Panc1 (cell line): ENCODE measurements around the gene CFLAR. TPM values are rescaled to one million over a fixed set of nuclear protein-coding genes. Genes with fewer than 3 reads are reported as not detected.
A peak's percentile ranks its signal among the peaks of the same experiment; 100 is the strongest.

Source experiments
- ATAC-seq: fragments of 200-7000 bp; cut with Tn5 transposase; 2 replicates; pipeline ENCODE4 v1.9.1; 2020; ENCODE audit warnings: mild to moderate bottlenecking, moderate library complexity
- BruUV-seq: library from RNA; stranded (reverse); fragments of 400-500 nt; replicated peaks from 2 replicates; lab custom pipeline; 2021; lab: Mats Ljungman, UMichigan
- CTCF ChIA-PET: fragments of 300-600 bp; sonication (Branson Sonifier 250); formaldehyde crosslinking; loops from one replicate; lab custom pipeline; 2022; ENCODE audit warnings: antibody characterized with exemption; lab: Charles Lee
- POLR2A ChIA-PET: fragments of 300-600 bp; sonication (Branson Sonifier 250); formaldehyde crosslinking; loops from one replicate; lab custom pipeline; 2022; ENCODE audit warnings: antibody characterized with exemption; lab: Charles Lee
- DNase-seq: peaks from one replicate; pipeline ENCODE4 v3.0.0-alpha.2; 2010; ENCODE audit warnings: low read depth, low spot score
- H3K27ac ChIP-seq: 2 replicates; pipeline ENCODE4 v1.5.1; 2011; ENCODE audit warnings: mild to moderate bottlenecking, low read length, inconsistent platforms
- H3K27me3 ChIP-seq: fragments of 200-500 bp; sonication (Bioruptor generic); 2 replicates; pipeline ENCODE4 v1.6.0; 2014; ENCODE audit warnings: low read length, inconsistent platforms; ENCODE audit not compliant: control insufficient read depth, insufficient read depth
- H3K36me3 ChIP-seq: fragments of 200-500 bp; sonication (Bioruptor generic); 2 replicates; pipeline ENCODE4 v1.5.1; 2014; ENCODE audit warnings: inconsistent platforms, mild to moderate bottlenecking, low read length, moderate library complexity; ENCODE audit not compliant: control insufficient read depth, insufficient read depth
- H3K4me1 ChIP-seq: 2 replicates; pipeline ENCODE4 v1.5.1; 2011; ENCODE audit warnings: inconsistent platforms, mild to moderate bottlenecking, low read length, moderate library complexity; ENCODE audit not compliant: control insufficient read depth, insufficient read depth
- H3K4me3 ChIP-seq, 2 experiments: 2 replicates each; pipeline ENCODE4 v1.5.1; 2011 to 2012; ENCODE audit warnings: low read depth in 2 of 2, low read length in 2 of 2, mild to moderate bottlenecking in 2 of 2, inconsistent platforms in 1 of 2, moderate library complexity in 1 of 2
- H3K9me3 ChIP-seq: fragments of 200-500 bp; sonication (Bioruptor generic); 2 replicates; pipeline ENCODE4 v1.5.1; 2014; ENCODE audit warnings: low read depth, mild to moderate bottlenecking, inconsistent platforms, low read length, moderate library complexity; ENCODE audit not compliant: control insufficient read depth, insufficient read depth
- CTCF ChIP-seq: fragments of 450-650 bp; IDR thresholded peaks from 2 replicates; pipeline ENCODE4 v1.5.1; 2017; ENCODE audit warnings: mild to moderate bottlenecking
- POLR2AphosphoS5 ChIP-seq: IDR thresholded peaks from 2 replicates; pipeline ENCODE4 v1.6.1; 2012; ENCODE audit warnings: mild to moderate bottlenecking, low read depth, low read length, moderate library complexity
- REST ChIP-seq, 2 experiments: IDR thresholded peaks; 2 replicates each; pipeline ENCODE4 v1.6.1; 2011 to 2012; ENCODE audit warnings: low read depth in 2 of 2, control low read depth in 1 of 2, low read length in 1 of 2, mild to moderate bottlenecking in 1 of 2, moderate library complexity in 1 of 2; ENCODE audit not compliant: insufficient read depth in 1 of 2
- SIN3A ChIP-seq: IDR thresholded peaks from 2 replicates; pipeline ENCODE4 v1.6.1; 2012; ENCODE audit warnings: low read depth, mild to moderate bottlenecking, low read length, moderate library complexity, borderline replicate concordance; ENCODE audit not compliant: insufficient read depth
- TCF7L2 ChIP-seq: IDR thresholded peaks from 2 replicates; pipeline ENCODE4 v1.6.1; 2011; ENCODE audit warnings: mild to moderate bottlenecking, low read depth, low read length, inconsistent platforms
- in situ Hi-C: cut with HindIII; loops from 2 replicates; pipeline ENCODE4 v1.10.0; 2016; ENCODE audit warnings: low sequenced_read_pairs, low pct_unique_long_range_greater_than_20kb
- intact Hi-C: fragments of 100-400 bp; cut with micrococcal nuclease; formaldehyde crosslinking; loops from one replicate; pipeline ENCODE4 v1.10.0; 2022; ENCODE audit not compliant: unreplicated experiment
- total RNA-seq: library from RNA; stranded (reverse); gene quantifications from one replicate; pipeline ENCODE4 v1.2.1, GENCODE V29; 2021; ENCODE audit not compliant: unreplicated experiment

The CFLAR gene
- total RNA-seq, 1 experiment from 2014 or later: 46.3 TPM

GRCh38 chr2:201071479-201072200 lies 44.3 kb upstream of the CFLAR start, which contains the start of the genes HYCC2 and NDUFB3:
HYCC2 (minus strand) TSS chr2:201071671; CDS start chr2:201024009, 47,662 bp downstream.
NDUFB3 (plus strand) TSS chr2:201072001; CDS start chr2:201078883, 6,882 bp downstream.
- intact Hi-C loops (no loop called here), in situ Hi-C loops (no loop called here)
- no TSS peak for BruUV-seq
- peak within 1 kb of the TSS; percentile 94 for H3K27ac ChIP-seq
- H3K27me3 ChIP-seq: no peaks in the 10 kb centered on the region
- no peaks in the 10 kb centered on the region for H3K9me3 ChIP-seq
- peak within 1 kb of the TSS; percentile 92 to 99 for H3K4me3 ChIP-seq
- ChIA-PET POLR2A (interaction anchor here (0.6 kb wide), 1 partner anchor 165 kb away, joined by 4 read pairs; no protein-coding TSS in a partner anchor), CTCF (interaction anchor here (1.1 kb wide), 1 partner anchor 87 kb away, joined by 3 read pairs; no protein-coding TSS in a partner anchor)
- H3K36me3 ChIP-seq: no peaks in the 10 kb centered on the region
- ATAC-seq (peak; percentile 99), DNase-seq (peak; percentile 84)
- H3K4me1 ChIP-seq: peaks cover 22% of the 10 kb centered on the region
- no peak for TF ChIP-seq CTCF
- TF ChIP-seq REST (IDR thresholded peaks at IDR 0.05; ENCODE audit: insufficient read depth in 1 of 2, low read depth in 2 of 2, low read length in 1 of 2): no peak
- TF ChIP-seq POLR2AphosphoS5: peak; percentile 75
- TF ChIP-seq TCF7L2: peak; percentile 65; the same call in 1 of the 2 replicates
- TF ChIP-seq SIN3A: peak; percentile 97

GRCh38 chr2:201072201-201072530 lies 43.8 kb upstream of the CFLAR start:
- Histone ChIP-seq H3K4me1 (peaks cover 22% of the 10 kb centered on the region), H3K4me3 (peak overlapping the region; percentile 92 to 99), H3K36me3 (no peaks in the 10 kb centered on the region), H3K9me3 (no peaks in the 10 kb centered on the region), H3K27me3 (no peaks in the 10 kb centered on the region), H3K27ac (peak overlapping the region; percentile 94)
- BruUV-seq: TSS peak; percentile 96
- TF ChIP-seq SIN3A (no peak), REST (IDR thresholded peaks at IDR 0.05; ENCODE audit: insufficient read depth in 1 of 2, low read depth in 2 of 2, low read length in 1 of 2) (no peak), CTCF (no peak), POLR2AphosphoS5 (no peak), TCF7L2 (no peak)
- CTCF ChIA-PET: interaction anchor here (1.1 kb wide), 1 partner anchor 86 kb away, joined by 3 read pairs; no protein-coding TSS in a partner anchor
- no peak for DNase-seq
- ATAC-seq: peak; percentile 6; the same call in 1 of the 2 replicates
- intact Hi-C loops: no loop called here
- in situ Hi-C loops: no loop called here
- POLR2A ChIA-PET: interaction anchor here (0.6 kb wide), 1 partner anchor 166 kb away, joined by 4 read pairs; no protein-coding TSS in a partner anchor
